Left hindlimb (tissue), 1 donor: ENCODE data around the gene JARID2.

Experiments
- DNase-seq: peaks from one replicate; pipeline ENCODE4 v3.0.0-alpha.2; 2018

JARID2 gene

GRCh38 chr6:15500901-15501825, 255.3 kb downstream of the JARID2 start:
- no peak for DNase-seq

GRCh38 chr6:15501826-15502445, 256.1 kb downstream of the JARID2 start:
- peak; percentile 84 for DNase-seq

DNA sequence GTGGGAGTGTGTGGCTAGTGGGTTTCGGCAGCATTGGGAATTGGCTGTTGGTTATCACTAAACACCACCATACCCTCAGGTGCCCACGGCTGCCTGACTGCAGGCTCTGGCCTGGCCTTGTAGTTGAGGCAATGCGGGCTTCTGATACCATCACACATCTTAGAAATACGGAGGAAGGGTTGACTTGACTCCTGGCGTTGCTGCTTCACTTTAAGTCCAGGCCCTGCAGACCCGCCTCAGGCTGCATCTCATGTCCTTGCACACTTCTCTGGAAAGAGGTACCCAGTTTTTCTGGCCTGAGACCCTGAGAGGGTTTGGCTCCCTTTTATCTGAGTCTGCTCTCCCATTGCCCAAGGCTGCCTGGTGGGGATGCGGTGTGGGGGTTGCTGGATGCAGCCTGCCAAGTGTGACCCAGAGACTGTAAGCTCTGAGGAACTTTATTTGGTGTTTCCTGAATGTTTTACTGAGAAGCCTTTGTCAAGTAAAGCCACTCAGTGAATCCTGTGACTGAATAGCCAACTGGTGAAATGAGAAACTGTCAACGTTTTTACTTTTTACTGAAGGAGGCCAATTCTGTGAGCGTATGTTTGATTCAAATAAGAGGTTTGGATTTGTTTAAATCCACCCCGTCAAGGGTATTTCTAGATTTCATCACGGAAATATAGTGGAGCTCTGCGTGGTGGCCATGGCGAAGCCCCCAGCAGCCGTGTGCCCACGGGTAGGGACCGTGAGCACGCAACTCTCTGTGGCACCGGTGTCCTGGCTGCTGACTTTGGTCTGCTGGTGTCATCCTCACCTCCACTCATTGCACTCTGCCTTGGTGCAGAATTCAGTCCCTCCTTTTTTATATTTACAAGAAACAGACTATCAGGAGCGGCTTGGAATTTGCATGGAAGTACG, 256.8 kb downstream of the JARID2 start:
- no peak for DNase-seq

- no peak for DNase-seq
These were observed 257.4 kb downstream of the JARID2 start for GRCh38 chr6:15503346-15503680.

GRCh38 chr6:15504040-15504495, 258.2 kb downstream of the JARID2 start:
- DNase-seq: no peak

GRCh38 chr6:15504581-15505350, 258.9 kb downstream of the JARID2 start:
- DNase-seq: peak; percentile 87

DNA sequence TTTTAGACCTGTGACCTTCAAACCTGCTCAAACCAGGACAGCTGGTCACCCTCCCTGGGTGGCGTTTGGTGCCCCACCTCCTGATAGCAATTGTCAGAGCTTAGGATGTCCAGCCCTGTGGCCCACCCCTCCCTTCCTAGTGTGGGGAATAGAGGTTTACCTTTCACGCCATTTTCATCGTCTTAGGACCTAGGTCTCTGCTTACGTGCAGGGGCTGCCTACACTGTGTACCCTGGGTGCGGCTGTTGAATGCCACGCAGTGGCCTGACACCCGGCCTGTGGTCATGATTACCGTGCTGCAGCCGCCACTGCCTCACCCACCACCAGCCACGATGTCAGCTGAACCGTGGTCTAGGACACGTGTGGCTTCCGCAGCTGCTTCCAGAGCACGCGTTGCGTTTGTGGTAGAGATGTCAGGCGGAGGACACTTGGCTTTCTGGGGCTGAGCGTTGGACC, 259.6 kb downstream of the JARID2 start:
- peak; percentile 49 for DNase-seq

GRCh38 chr6:15506066-15506465, 260.2 kb downstream of the JARID2 start:
- no peak for DNase-seq

GRCh38 chr6:15507221-15507620, 261.4 kb downstream of the JARID2 start:
- DNase-seq: no peak

- DNase-seq: no peak
These were observed 261.9 kb downstream of the JARID2 start for GRCh38 chr6:15507746-15508145.

- DNase-seq: no peak
These were observed 262.6 kb downstream of the JARID2 start for GRCh38 chr6:15508441-15508871.

DNA sequence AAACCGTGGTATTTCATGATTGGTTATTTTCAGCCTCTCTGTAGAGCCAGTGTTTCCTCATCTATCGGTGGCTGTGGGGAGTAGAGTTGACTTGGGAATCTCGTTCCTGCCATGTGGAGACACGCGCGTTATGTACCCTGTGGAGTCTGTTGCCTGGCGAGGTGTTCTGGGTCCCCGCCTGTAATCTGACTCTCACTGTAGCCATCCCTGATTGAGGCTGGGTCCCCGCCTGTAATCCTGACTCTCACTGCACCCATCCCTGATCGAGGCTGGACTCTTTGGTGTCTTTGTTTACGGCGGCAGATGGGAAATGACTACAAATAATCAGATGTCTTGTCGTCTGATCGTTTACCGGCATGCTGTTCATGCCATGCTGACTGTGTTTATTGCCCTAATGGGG, 263.1 kb downstream of the JARID2 start:
- no peak for DNase-seq

- no peak for DNase-seq
These were observed 263.6 kb downstream of the JARID2 start for GRCh38 chr6:15509335-15509933.

DNA sequence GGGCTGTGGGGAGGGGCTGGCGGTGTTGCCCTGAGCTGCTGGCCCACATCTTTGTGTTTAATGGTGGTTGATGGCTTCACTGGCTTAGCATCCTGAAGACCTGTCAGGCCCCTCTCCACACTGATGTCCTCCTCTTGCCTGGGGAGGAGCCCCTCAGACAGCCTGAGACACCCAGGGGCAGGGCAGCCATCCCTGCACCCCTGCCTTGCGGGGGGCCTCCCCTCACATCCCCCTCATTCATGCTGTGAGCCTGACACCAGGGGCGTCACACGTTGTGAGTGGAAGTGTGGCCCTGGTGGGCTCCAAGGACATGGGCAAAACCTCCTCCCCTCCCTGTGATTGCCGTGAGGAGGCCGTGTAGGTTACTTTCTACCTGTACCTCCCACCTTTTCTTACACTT, 264.3 kb downstream of the JARID2 start:
- no peak for DNase-seq

DNA sequence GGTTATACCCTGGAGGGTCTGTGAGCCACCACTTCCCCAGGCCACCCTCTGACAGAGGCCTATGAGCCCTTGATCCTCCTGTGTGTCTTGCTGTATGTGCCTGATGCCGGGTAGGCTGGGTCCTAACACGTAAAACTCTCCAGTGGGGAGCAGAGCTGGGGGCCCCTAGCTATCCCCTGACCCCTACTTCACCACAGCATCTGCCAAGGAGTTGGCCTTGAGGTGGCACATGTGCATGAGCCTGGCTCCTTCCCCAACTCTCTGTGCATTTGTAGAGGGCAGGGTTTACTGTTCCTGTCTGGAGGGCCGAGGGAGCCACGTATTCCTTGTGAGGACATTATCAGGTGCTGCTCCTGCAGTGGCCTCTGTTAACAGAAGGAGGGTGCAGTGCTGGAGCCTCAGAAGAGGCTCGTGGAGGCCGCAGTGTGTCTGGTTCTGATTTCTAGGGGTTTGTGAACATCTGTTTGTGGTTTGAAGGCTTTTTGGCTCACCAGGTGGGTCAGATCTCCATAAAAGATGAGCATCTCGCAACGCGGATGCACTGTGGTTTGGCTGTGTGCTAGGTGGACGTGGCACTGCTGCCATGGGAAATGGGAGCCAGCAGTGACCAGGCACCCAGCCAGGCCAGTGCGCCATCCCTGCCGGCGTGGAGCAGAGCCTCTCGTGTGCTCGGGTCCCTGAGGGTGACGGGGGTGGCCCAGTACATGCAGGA, 264.8 kb downstream of the JARID2 start:
- DNase-seq: no peak

GRCh38 chr6:15511248-15512125, 265.6 kb downstream of the JARID2 start:
- no peak for DNase-seq

DNA sequence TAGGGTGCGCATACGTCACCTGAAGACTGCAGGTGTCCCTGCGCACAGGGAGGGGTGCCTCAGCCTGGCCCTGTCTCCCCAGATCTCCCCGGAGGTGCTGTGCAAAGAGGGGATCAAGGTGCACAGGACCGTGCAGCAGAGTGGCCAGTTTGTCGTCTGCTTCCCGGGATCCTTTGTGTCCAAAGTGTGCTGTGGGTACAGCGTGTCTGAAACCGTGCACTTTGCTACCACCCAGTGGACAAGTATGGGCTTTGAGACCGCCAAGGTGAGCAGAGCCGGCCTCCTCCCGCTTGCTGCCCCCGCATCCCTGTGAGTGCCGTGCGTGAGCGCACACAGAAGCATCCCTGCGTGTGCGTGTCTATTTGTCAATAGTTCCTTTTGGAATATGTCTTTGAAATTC, 266.3 kb downstream of the JARID2 start:
- DNase-seq: no peak

DNA sequence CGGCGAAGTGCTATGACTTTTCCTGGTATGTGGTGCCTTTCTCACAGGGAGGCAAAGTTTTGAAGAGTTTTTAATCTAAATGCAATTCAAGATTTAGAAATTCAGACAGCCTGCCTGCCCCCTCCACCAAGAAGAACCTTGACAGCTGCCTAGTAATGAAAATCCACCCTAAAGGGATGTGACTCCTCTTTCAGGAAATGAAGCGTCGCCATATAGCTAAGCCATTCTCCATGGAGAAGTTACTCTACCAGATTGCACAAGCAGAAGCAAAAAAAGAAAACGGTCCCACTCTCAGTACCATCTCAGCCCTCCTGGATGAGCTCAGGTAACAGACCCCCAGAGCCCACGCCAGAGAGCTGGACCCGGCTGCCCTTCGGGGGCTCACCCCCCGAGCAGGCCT, 266.9 kb downstream of the JARID2 start:
- DNase-seq: no peak

- DNase-seq: no peak
These were observed 267.4 kb downstream of the JARID2 start for GRCh38 chr6:15513131-15513771.
